Mucosa of stomach (tissue), 1 donor: Measurements from ENCODE around the gene DNAJC3.

ENCODE experiments used
- H3K27me3 ChIP-seq: one replicate; pipeline ENCODE4 v1.7.0; 2013; ENCODE audit warnings: mild to moderate bottlenecking, low read length; ENCODE audit not compliant: control insufficient read depth, insufficient read depth
- H3K36me3 ChIP-seq: one replicate; pipeline ENCODE4 v1.7.0; 2013; ENCODE audit warnings: low read length; ENCODE audit not compliant: control insufficient read depth, insufficient read depth
- H3K4me1 ChIP-seq: one replicate; pipeline ENCODE4 v1.7.0; 2013; ENCODE audit warnings: mild to moderate bottlenecking, low read length; ENCODE audit not compliant: control insufficient read depth, insufficient read depth
- H3K4me3 ChIP-seq: one replicate; pipeline ENCODE4 v1.7.0; 2013; ENCODE audit warnings: low read length
- H3K9ac ChIP-seq: one replicate; pipeline ENCODE4 v1.7.0; 2013; ENCODE audit warnings: mild to moderate bottlenecking, low read length, moderate library complexity
- H3K9me3 ChIP-seq: one replicate; pipeline ENCODE4 v1.7.0; 2013; ENCODE audit warnings: mild to moderate bottlenecking, low read length, moderate library complexity; ENCODE audit not compliant: control insufficient read depth
- donor health status: Pancreatic carcinoma.

The DNAJC3 gene

GRCh38 chr13:95676762-95677563, at the start of gene DNAJC3:
Gene DNAJC3, plus strand, starts transcription at chr13:95677139. Its CDS starts 117 bp downstream, at chr13:95677256.
- peaks cover 24% of the 10 kb centered on the region for H3K4me1 ChIP-seq
- no peaks in the 10 kb centered on the region for H3K36me3 ChIP-seq
- peak within 1 kb of the TSS; percentile 92 for H3K4me3 ChIP-seq
- H3K9me3 ChIP-seq: no peaks in the 10 kb centered on the region
- peak within 1 kb of the TSS; percentile 91 for H3K9ac ChIP-seq
- H3K27me3 ChIP-seq: no peaks in the 10 kb centered on the region

- Histone ChIP-seq H3K9me3 (no peaks in the 10 kb centered on the region), H3K4me3 (no peak overlapping the region), H3K36me3 (no peaks in the 10 kb centered on the region), H3K9ac (no peak overlapping the region), H3K4me1 (no peaks in the 10 kb centered on the region), H3K27me3 (no peaks in the 10 kb centered on the region)
Measured at GRCh38 chr13:95627590-95627989, 49.3 kb upstream of the DNAJC3 start.

- Histone ChIP-seq H3K9ac (no peak overlapping the region), H3K9me3 (no peaks in the 10 kb centered on the region), H3K36me3 (no peaks in the 10 kb centered on the region), H3K4me1 (no peaks in the 10 kb centered on the region), H3K27me3 (no peaks in the 10 kb centered on the region), H3K4me3 (no peak overlapping the region)
Measured at GRCh38 chr13:95628488-95628887, 48.5 kb upstream of the DNAJC3 start.

GRCh38 chr13:95629071-95629470, 47.9 kb upstream of the DNAJC3 start:
- Histone ChIP-seq H3K9me3 (no peaks in the 10 kb centered on the region), H3K9ac (no peak overlapping the region), H3K36me3 (no peaks in the 10 kb centered on the region), H3K27me3 (no peaks in the 10 kb centered on the region), H3K4me3 (no peak overlapping the region), H3K4me1 (no peaks in the 10 kb centered on the region)

- Histone ChIP-seq H3K4me3 (no peak overlapping the region), H3K36me3 (no peaks in the 10 kb centered on the region), H3K4me1 (no peaks in the 10 kb centered on the region), H3K9me3 (no peaks in the 10 kb centered on the region), H3K9ac (no peak overlapping the region), H3K27me3 (no peaks in the 10 kb centered on the region)
Measured at GRCh38 chr13:95630593-95630992, 46.3 kb upstream of the DNAJC3 start.

GRCh38 chr13:95636853-95637252, 40.1 kb upstream of the DNAJC3 start:
- no peaks in the 10 kb centered on the region for H3K9me3 ChIP-seq
- no peaks in the 10 kb centered on the region for H3K36me3 ChIP-seq
- H3K27me3 ChIP-seq: peaks cover 9% of the 10 kb centered on the region
- no peak overlapping the region for H3K9ac ChIP-seq
- no peaks in the 10 kb centered on the region for H3K4me1 ChIP-seq
- H3K4me3 ChIP-seq: no peak overlapping the region

GRCh38 chr13:95641291-95642027, 35.5 kb upstream of the DNAJC3 start:
- no peaks in the 10 kb centered on the region for H3K4me1 ChIP-seq
- no peak overlapping the region for H3K4me3 ChIP-seq
- H3K9me3 ChIP-seq: no peaks in the 10 kb centered on the region
- no peaks in the 10 kb centered on the region for H3K36me3 ChIP-seq
- peaks cover 32% of the 10 kb centered on the region for H3K27me3 ChIP-seq
- H3K9ac ChIP-seq: peak overlapping the region; percentile 34

- Histone ChIP-seq H3K36me3 (no peaks in the 10 kb centered on the region), H3K4me1 (no peaks in the 10 kb centered on the region), H3K9me3 (no peaks in the 10 kb centered on the region), H3K4me3 (no peak overlapping the region), H3K27me3 (peaks cover 32% of the 10 kb centered on the region), H3K9ac (peak overlapping the region; percentile 34)
Measured at GRCh38 chr13:95642028-95642621, 34.8 kb upstream of the DNAJC3 start.

- H3K9me3 ChIP-seq: no peaks in the 10 kb centered on the region
- no peak overlapping the region for H3K9ac ChIP-seq
- peaks cover 32% of the 10 kb centered on the region for H3K27me3 ChIP-seq
- H3K4me1 ChIP-seq: no peaks in the 10 kb centered on the region
- no peaks in the 10 kb centered on the region for H3K36me3 ChIP-seq
- no peak overlapping the region for H3K4me3 ChIP-seq
Measured at GRCh38 chr13:95642999-95643398, 33.9 kb upstream of the DNAJC3 start.

GRCh38 chr13:95643571-95643935, 33.4 kb upstream of the DNAJC3 start:
- Histone ChIP-seq H3K9me3 (no peaks in the 10 kb centered on the region), H3K4me1 (no peaks in the 10 kb centered on the region), H3K36me3 (no peaks in the 10 kb centered on the region), H3K9ac (peak overlapping the region; percentile 31), H3K4me3 (no peak overlapping the region), H3K27me3 (peaks cover 32% of the 10 kb centered on the region)

- Histone ChIP-seq H3K27me3 (peaks cover 32% of the 10 kb centered on the region), H3K4me3 (no peak overlapping the region), H3K9me3 (no peaks in the 10 kb centered on the region), H3K4me1 (no peaks in the 10 kb centered on the region), H3K9ac (peak overlapping the region; percentile 31), H3K36me3 (no peaks in the 10 kb centered on the region)
Measured at GRCh38 chr13:95643936-95644598, 32.9 kb upstream of the DNAJC3 start.
